K562 (cell line): ENCODE measurements around the gene UPF1. TPM values are rescaled to one million over a fixed set of nuclear protein-coding genes. Genes with fewer than 3 reads are reported as not detected.

Experiments used
- ATAC-seq: fragments of 200-7000 bp; cut with Tn5 transposase; 3 replicates; pipeline ENCODE4 v1.9.1; 2020; ENCODE audit warnings: moderate library complexity
- BruUV-seq: library from RNA; stranded (reverse); fragments of 400-500 nt; replicated peaks from 2 replicates; lab custom pipeline; 2021; lab: Mats Ljungman, UMichigan
- CTCF ChIA-PET: fragments of 300-600 bp; formaldehyde crosslinking; extraction: SDS; loops from one replicate; lab custom pipeline; 2021; ENCODE audit warnings: low intra/inter-chr PET ratio; lab: Yijun Ruan, JAX
- POLR2A ChIA-PET: fragments of 300-600, 350-650 bp; sonication (Branson Sonifier 250); formaldehyde crosslinking; extraction: SDS; loops from one replicate; lab custom pipeline; 2021; ENCODE audit warnings: antibody characterized with exemption, inconsistent platforms; lab: Yijun Ruan, JAX
- DNase-seq, 4 experiments: peaks; one replicate each; pipeline versions ENCODE4 v3.0.0 to v3.0.0-alpha.2; 2011 to 2018; ENCODE audit warnings: low spot score in 3 of 4, mixed read lengths in 3 of 4; ENCODE audit errors: extremely low read depth in 1 of 4
- FAIRE-seq: peaks from 2 replicates; lab custom pipeline; 2011; peaks lifted over from hg19 to GRCh38; lab: Jason Lieb, UNC
- H2AFZ ChIP-seq: 2 replicates; pipeline ENCODE4 v1.6.0; 2011; ENCODE audit warnings: low read depth, low read length, control low read depth, inconsistent platforms
- H3K27ac ChIP-seq: fragments of 200-600 bp; 3 replicates; pipeline ENCODE4 v1.8.0; 2011; ENCODE audit warnings: low read depth, mild to moderate bottlenecking, control low read depth, inconsistent platforms, low read length, moderate library complexity, mixed read lengths; ENCODE audit errors: extremely low read depth
- H3K27me3 ChIP-seq, 2 experiments: fragments of 300-600 bp in 1 of 2; 2 replicates in 1 of 2; 3 replicates in 1 of 2; pipeline versions ENCODE4 v1.6.0 to v1.8.0; 2011; ENCODE audit warnings: inconsistent platforms in 2 of 2, low read length in 2 of 2, mild to moderate bottlenecking in 1 of 2, mixed read lengths in 1 of 2, moderate library complexity in 1 of 2; ENCODE audit not compliant: control insufficient read depth in 2 of 2, insufficient read depth in 2 of 2
- H3K36me3 ChIP-seq: fragments of 300-600 bp; 3 replicates; pipeline ENCODE4 v1.8.0; 2011; ENCODE audit warnings: mild to moderate bottlenecking, low read length, inconsistent platforms; ENCODE audit not compliant: control insufficient read depth, insufficient read depth
- H3K4me1 ChIP-seq, 2 experiments: fragments of 200-600 bp in 1 of 2; replicated peaks in 1 of 2; 2 replicates in 1 of 2; 3 replicates in 1 of 2; pipeline versions ENCODE4 v1.5.1 to v1.8.0; 2011; ENCODE audit warnings: inconsistent platforms in 2 of 2, low read length in 2 of 2, mild to moderate bottlenecking in 1 of 2, mixed read lengths in 1 of 2, moderate library complexity in 1 of 2; ENCODE audit not compliant: control insufficient read depth in 2 of 2, insufficient read depth in 2 of 2
- H3K4me2 ChIP-seq: 2 replicates; pipeline ENCODE4 v1.6.1; 2011; ENCODE audit warnings: low read length, control low read depth, inconsistent platforms, mixed read lengths; ENCODE audit not compliant: insufficient read depth
- H3K4me3 ChIP-seq: fragments of 200-600 bp; sonication (generic), shearing (Covaris generic); 2 replicates; pipeline ENCODE4 v1.5.1; 2016; ENCODE audit warnings: control low read depth, inconsistent platforms
- H3K79me2 ChIP-seq: fragments of 200-600 bp; 3 replicates; pipeline ENCODE4 v1.8.0; 2011; ENCODE audit warnings: low read length, inconsistent platforms; ENCODE audit not compliant: control insufficient read depth, insufficient read depth
- H3K9ac ChIP-seq, 2 experiments: 2 replicates each; pipeline versions ENCODE4 v1.6.0 to v1.6.1; 2011; ENCODE audit warnings: low read depth in 2 of 2, low read length in 2 of 2, control low read depth in 1 of 2, inconsistent platforms in 1 of 2, mild to moderate bottlenecking in 1 of 2, mixed read lengths in 1 of 2; ENCODE audit not compliant: insufficient read depth in 1 of 2
- H3K9me1 ChIP-seq: one replicate; pipeline ENCODE4 v1.6.0; 2011; ENCODE audit warnings: inconsistent platforms, mild to moderate bottlenecking, low read length, moderate library complexity; ENCODE audit not compliant: control insufficient read depth, insufficient read depth
- H3K9me3 ChIP-seq: replicated peaks from 2 replicates; pipeline ENCODE4 v1.5.1; 2011; ENCODE audit warnings: low read depth, low read length, inconsistent platforms; ENCODE audit not compliant: control insufficient read depth, insufficient read depth
- H4K20me1 ChIP-seq: replicated peaks from 2 replicates; pipeline ENCODE4 v1.6.1; 2011; ENCODE audit warnings: low read length, inconsistent platforms, mixed read lengths; ENCODE audit not compliant: control insufficient read depth, insufficient read depth
- CTCF ChIP-seq, 3 experiments: IDR thresholded peaks in 2 of 3; conservative IDR thresholded peaks in 1 of 3; 2 replicates each; pipeline ENCODE4 v1.5.1; 2011 to 2012; ENCODE audit warnings: low read length in 3 of 3, mild to moderate bottlenecking in 3 of 3, control low read depth in 2 of 3, improper control_type of control experiment in 1 of 3, inconsistent platforms in 1 of 3, low read depth in 1 of 3, mixed read lengths in 1 of 3, moderate library complexity in 1 of 3; ENCODE audit not compliant: insufficient read depth in 2 of 3
- MAZ ChIP-seq, 2 experiments: fragments of 450-650 bp in 1 of 2; sonication (generic) in 1 of 2; formaldehyde crosslinking; IDR thresholded peaks in 1 of 2; conservative IDR thresholded peaks in 1 of 2; 2 replicates each; pipeline versions ENCODE4 v1.4.0 to v1.5.0; 2020; ENCODE audit warnings: mild to moderate bottlenecking in 1 of 2, missing genetic modification reagents in 1 of 2
- WGBS: fragments of 100-300 bp; shearing (Covaris generic); methylation state at CpG from one replicate; pipeline ENCODE4 v1.1.6; 2016; ENCODE audit warnings: low coverage, mixed read lengths; ENCODE audit not compliant: insufficient coverage; ENCODE audit errors: missing lambda C conversion rate; 5-methylcytosine and 5-hydroxymethylcytosine counted together
- in situ Hi-C: fragments of 300-500 bp; cut with MboI; formaldehyde crosslinking; loops from 4 replicates; pipeline ENCODE4 v1.15.0; 2018; ENCODE audit warnings: inconsistent platforms, mixed read lengths
- intact Hi-C: fragments of 100-400 bp; cut with micrococcal nuclease; formaldehyde crosslinking; loops from 2 replicates; pipeline ENCODE4 v1.14.2; 2022
- polyA plus RNA-seq, 8 experiments: library from polyadenylated mRNA; depleted of rRNA in 4 of 8; stranded (reverse) in 5 of 8; unstranded in 3 of 8; fragments of >200 nt; fragmentation: Nextera tagmentation in 2 of 8; fragmentation: Illumina TruSeq in 1 of 8; extraction: Ambion mirVana in 2 of 8; extraction: Trizol in 1 of 8; gene quantifications; 2 replicates each; pipeline versions ENCODE4 v1.2.1 to v1.2.3, GENCODE V29; 2011 to 2014; ENCODE audit warnings: inconsistent platforms in 1 of 8, missing spikeins in 1 of 8
- total RNA-seq, 7 experiments: library from RNA; depleted of rRNA in 6 of 7; stranded (reverse); fragments of >200 nt in 6 of 7; fragmentation: Illumina TruSeq in 2 of 7; extraction: Trizol in 2 of 7; gene quantifications; 2 replicates each; pipeline versions ENCODE4 v1.2.1 to v1.2.3, GENCODE V29; 2011 to 2021; ENCODE audit warnings: low replicate concordance in 1 of 7

Gene UPF1
- total and polyA plus RNA-seq, 9 of the 15 experiments (the other 6 are each of a cell fraction or from before 2014, with no cell fraction given) = 0.34 to 103 (median 27.9) TPM

GRCh38 chr19:18915639-18916038 is 83.9 kb downstream of the UPF1 start:
- H3K9me1 ChIP-seq = no peaks in the 10 kb centered on the region
- no TSS peak for BruUV-seq
- H3K4me2 ChIP-seq = no peak overlapping the region
- POLR2A ChIA-PET = interaction anchor here (1.1 to 1.3 kb wide), 2 partner anchors 11 to 14 kb away, joined by 3 read pairs; no protein-coding TSS in a partner anchor
- H3K4me1 ChIP-seq = peaks cover 8 to 25% of the 10 kb centered on the region in 2 experiments; a peak in 4 of 5 replicates
- no peak for DNase-seq
- H3K27ac ChIP-seq = no peak overlapping the region
- no peak for ATAC-seq
- TF ChIP-seq CTCF (IDR thresholded peaks at IDR 0.05 in 2 of 3, conservative IDR thresholded peaks at IDR 0.05 in 1 of 3; ENCODE audit: insufficient read depth in 2 of 3, low read depth in 1 of 3, low read length in 3 of 3) (peak; percentile 19 to 45 (median 38); a peak in 3 of 6 replicates), MAZ (CRISPR knock-in tag; conservative IDR thresholded peaks at IDR 0.05 in 1 of 2, IDR thresholded peaks at IDR 0.05 in 1 of 2) (no peak)
- H3K79me2 ChIP-seq = peaks cover 62% of the 10 kb centered on the region
- FAIRE-seq = no peak
- in situ Hi-C loops = no loop called here
- 69% methylated on average over 2 of the region's 5 CpGs for WGBS
- H3K4me3 ChIP-seq = no peak overlapping the region
- H3K9ac ChIP-seq = peak overlapping the region in 1 of 2 experiments; percentile 76; a peak in 2 of 4 replicates
- H2AFZ ChIP-seq = no peak overlapping the region
- peaks cover 51% of the 10 kb centered on the region; the same call in 2 of the 3 replicates for H3K36me3 ChIP-seq
- intact Hi-C loops = loop anchor here (5.0 kb wide), 1 partner anchor 222 kb away; the partner anchor contains the start of gene TMEM161A
- H4K20me1 ChIP-seq = peaks cover 7% of the 10 kb centered on the region; the same call in 1 of the 2 replicates
- CTCF ChIA-PET = interaction anchor here (1.0 kb wide), 1 partner anchor 49 kb away, joined by 3 read pairs; no protein-coding TSS in a partner anchor
- no peaks in the 10 kb centered on the region for H3K9me3 ChIP-seq
- no peaks in the 10 kb centered on the region for H3K27me3 ChIP-seq
